BE2C (cell line): Measurements from ENCODE around the gene ZNRD2.

Source experiments
- DNase-seq: peaks from one replicate; pipeline ENCODE4 v3.0.0-alpha.2; 2020
- H3K27me3 ChIP-seq: fragments of 250-450 bp; sonication (Bioruptor Pico); 2 replicates; pipeline ENCODE4 v1.5.1; 2020; ENCODE audit warnings: mild to moderate bottlenecking
- H3K36me3 ChIP-seq: fragments of 250-450 bp; sonication (Bioruptor Pico); 2 replicates; pipeline ENCODE4 v1.5.1; 2020; ENCODE audit warnings: mild to moderate bottlenecking
- H3K4me1 ChIP-seq: fragments of 250-450 bp; sonication (Bioruptor Pico); 2 replicates; pipeline ENCODE4 v1.5.1; 2020
- H3K4me3 ChIP-seq: 2 replicates; pipeline ENCODE4 v1.5.1; 2011; ENCODE audit warnings: low read depth, low read length
- H3K9me3 ChIP-seq: fragments of 250-450 bp; sonication (Bioruptor Pico); 2 replicates; pipeline ENCODE4 v1.5.1; 2020
- TF ChIP-seq, protein P1 (sequence below): IDR thresholded peaks from 2 replicates; pipeline ENCODE4 v1.5.1; 2012; ENCODE audit warnings: mild to moderate bottlenecking, low read depth, low read length

Gene ZNRD2

DNA sequence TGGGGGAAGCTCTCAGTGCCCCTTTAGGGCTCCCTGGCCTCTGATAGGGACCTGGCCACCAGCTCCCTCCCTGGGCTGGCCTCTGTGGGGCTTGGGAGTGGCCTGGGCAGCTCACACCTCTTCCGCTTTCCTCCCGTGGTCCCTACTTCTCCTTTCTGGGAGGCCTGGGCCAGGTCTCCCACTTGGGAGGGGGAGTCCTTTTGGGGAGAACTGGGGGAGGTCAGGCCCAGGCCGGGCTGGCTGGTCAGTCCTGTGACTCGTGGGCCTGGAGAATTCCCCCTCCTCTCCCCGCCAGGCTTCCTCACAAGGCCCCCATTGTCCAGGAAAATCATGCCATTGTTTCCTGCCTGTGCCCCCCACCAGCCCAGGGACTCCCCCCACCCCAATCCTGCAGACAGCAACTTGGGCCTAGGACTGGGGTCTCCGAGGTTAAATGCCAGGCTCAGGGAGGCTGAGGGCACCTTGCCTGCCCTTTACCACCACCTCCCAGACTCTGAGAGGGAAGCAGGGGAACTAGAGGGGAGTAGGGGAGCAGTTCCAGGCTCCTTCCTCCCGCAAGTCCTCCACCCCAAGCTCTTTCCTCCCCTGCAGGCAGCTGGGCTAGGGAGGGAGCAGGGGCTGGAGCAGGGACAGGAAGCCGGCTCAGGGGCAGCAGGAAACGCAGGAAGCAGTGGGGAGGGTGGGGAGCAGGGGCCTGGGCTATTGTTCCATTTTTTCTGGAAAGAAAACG lies 40.9 kb downstream of the ZNRD2 start:
- no peak overlapping the region for H3K4me3 ChIP-seq
- no peak for DNase-seq

DNA sequence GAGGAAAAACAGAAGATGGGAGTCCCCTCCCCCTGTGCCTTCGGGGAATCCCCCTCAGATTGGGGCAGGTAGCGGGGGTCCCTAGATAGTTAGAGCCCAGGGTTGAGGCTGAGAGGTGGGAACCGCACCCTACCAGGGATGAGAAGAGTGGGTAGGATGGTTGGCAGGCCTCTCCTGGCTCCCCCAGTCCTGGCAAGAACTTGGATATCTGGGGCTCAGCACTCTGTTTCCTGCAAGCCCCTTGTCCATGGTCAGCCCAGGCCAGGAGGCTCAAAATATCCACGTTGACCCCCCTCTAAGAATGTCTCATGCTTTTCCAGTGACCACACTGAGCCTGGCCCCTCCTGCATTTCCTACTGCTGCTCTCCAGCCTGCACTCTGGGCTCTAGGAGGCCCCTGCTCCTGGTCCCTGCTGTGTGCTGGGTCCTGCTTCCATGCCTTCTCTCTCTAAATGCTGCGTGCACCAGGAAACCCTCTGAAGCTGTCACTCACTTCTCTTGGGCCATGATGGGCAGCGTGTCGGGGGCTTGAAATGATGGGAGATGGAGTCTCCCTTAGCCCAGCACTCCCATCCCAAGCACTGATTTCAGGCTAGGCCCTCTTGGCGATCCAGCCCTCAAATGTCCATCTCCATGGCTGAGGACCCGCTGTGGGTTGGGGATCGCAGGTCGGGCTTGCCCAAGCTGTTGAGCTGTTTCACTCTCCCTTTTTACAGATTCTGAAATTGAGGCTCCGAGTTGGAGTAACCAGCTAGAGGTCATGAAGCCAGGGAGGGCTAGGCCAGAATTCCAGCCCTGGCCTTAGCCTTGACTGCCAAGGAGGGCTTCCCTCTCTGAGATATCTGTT lies 41.7 kb downstream of the ZNRD2 start:
- DNase-seq: no peak
- H3K36me3 ChIP-seq: no peaks in the 10 kb centered on the region
- H3K27me3 ChIP-seq: no peaks in the 10 kb centered on the region
- no peaks in the 10 kb centered on the region for H3K9me3 ChIP-seq
- TF ChIP-seq, protein P1, sequence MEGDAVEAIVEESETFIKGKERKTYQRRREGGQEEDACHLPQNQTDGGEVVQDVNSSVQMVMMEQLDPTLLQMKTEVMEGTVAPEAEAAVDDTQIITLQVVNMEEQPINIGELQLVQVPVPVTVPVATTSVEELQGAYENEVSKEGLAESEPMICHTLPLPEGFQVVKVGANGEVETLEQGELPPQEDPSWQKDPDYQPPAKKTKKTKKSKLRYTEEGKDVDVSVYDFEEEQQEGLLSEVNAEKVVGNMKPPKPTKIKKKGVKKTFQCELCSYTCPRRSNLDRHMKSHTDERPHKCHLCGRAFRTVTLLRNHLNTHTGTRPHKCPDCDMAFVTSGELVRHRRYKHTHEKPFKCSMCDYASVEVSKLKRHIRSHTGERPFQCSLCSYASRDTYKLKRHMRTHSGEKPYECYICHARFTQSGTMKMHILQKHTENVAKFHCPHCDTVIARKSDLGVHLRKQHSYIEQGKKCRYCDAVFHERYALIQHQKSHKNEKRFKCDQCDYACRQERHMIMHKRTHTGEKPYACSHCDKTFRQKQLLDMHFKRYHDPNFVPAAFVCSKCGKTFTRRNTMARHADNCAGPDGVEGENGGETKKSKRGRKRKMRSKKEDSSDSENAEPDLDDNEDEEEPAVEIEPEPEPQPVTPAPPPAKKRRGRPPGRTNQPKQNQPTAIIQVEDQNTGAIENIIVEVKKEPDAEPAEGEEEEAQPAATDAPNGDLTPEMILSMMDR: no peak
- H3K4me1 ChIP-seq: no peaks in the 10 kb centered on the region
- no peak overlapping the region for H3K4me3 ChIP-seq

More for the DNA sequence above, 40.9 kb downstream of the ZNRD2 start:
- H3K36me3 ChIP-seq: no peaks in the 10 kb centered on the region
- no peaks in the 10 kb centered on the region for H3K9me3 ChIP-seq
- no peaks in the 10 kb centered on the region for H3K27me3 ChIP-seq
- H3K4me1 ChIP-seq: 0 out of 2 replicates have a peak, but pooled peaks cover 2% of the 10 kb centered on the region
- TF ChIP-seq, protein P1: no peak

DNA sequence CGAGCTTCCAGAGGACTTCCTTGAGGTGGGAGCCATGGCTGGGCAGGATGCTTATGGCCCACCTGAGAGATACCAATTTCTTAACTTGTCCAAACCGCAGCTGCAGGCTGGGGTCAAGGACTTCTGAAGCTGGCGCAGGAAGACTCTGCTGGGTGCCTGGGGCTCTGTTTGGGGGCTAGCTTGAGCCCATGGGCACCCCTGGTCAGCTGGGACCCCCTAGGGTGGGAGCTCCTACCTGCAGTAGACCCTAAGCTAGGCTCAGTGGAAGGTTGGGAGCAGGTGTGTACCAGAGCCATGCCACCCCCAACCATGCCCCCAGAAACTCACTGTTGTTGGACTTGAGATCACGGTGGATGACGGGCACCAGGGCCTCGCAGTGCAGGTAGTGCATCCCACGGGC lies 42.4 kb downstream of the ZNRD2 start:
- Histone ChIP-seq H3K9me3 (no peaks in the 10 kb centered on the region), H3K36me3 (no peaks in the 10 kb centered on the region), H3K27me3 (no peaks in the 10 kb centered on the region), H3K4me3 (no peak overlapping the region), H3K4me1 (no peaks in the 10 kb centered on the region)
- no peak for DNase-seq
- TF ChIP-seq, protein P1: no peak

DNA sequence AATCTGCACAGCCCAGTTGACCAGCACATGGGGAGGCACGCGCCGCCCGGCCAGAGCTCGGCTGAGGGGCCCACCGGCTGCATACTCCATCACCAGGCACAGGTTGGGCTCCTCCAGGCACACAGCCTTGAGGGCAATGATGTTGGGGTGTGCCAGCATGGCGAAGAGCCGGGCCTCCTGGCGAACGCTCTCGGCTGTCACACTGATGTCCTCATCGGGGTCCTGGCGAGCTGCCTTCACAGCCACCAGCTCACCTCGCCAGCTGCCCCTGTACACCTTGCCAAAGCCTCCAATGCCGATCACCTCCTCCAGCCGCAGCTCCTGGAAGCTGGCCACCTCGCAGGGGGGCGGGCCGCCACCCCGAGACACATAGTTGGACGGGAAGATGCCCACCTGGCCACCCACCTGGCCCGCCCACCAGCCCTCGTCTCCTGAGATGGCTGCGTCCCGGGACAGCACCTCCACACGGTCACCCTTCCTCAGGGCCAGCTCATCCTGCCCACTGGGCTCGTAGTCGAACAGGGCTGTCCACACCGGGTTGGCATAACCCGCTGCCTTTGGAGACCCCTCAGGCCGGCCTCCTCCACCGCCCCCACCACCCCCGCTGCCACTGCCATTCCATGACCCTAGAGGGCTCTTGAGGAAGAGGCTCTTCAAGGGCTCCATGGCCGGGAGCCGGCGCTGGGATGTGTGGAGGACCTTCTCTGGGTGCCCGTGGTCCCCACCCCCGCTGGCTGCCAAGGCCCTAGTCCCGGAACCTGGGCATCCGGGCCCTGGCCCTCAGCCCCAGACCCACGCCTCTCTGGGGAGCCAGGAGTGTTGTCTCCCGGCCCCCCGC lies 43.0 kb downstream of the ZNRD2 start:
- Histone ChIP-seq H3K9me3 (no peaks in the 10 kb centered on the region), H3K4me1 (no peaks in the 10 kb centered on the region), H3K36me3 (no peaks in the 10 kb centered on the region), H3K27me3 (no peaks in the 10 kb centered on the region), H3K4me3 (peak overlapping the region; percentile 77)
- no peak for DNase-seq
- TF ChIP-seq, protein P1: no peak

DNA sequence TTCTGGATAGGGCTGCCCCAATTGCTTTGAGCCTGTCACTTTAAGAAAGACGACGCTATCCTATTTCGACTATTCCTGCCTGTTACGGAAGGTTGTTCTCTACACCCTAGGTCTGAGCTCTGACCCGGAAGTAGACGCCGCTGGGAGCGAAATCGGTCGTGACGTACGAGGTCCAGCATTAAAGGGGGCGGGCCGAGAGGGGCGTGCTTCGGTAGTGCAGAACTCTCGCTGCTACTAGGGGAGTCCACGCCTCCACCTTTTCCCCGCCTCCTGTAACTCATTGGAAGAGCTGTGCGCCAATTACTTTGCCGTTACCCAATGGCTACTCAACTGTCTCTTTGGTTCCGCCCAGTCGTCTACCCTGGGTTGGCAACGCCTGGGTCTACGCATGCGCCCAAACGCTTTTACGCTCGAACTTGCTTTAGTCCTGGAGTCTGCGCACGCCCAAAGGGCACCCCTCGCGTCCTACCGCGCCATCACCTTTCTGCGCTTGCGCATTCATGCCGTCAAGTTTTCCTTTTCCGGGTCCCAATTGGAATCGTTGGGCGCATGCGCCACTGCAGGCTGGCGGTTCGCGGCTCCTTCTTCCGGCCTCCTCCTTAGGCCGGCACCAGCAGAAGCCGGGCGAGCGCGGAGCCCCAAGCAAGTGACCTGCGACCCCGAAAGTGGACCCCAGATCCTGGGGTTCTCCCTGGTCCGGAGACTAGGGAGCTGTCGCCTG lies 45.1 kb downstream of the ZNRD2 start, which contains the start of gene PCNX3:
Gene PCNX3, plus strand, starts transcription at position 548 of the 721 bp plus-strand sequence. CDS start 536 bp downstream, outside the sequence.
- peak; percentile 96 for DNase-seq
- Histone ChIP-seq H3K4me1 (no peaks in the 10 kb centered on the region), H3K36me3 (no peaks in the 10 kb centered on the region; the same call in 1 of the 2 replicates), H3K4me3 (peak within 1 kb of the TSS; percentile 77), H3K27me3 (no peaks in the 10 kb centered on the region), H3K9me3 (no peaks in the 10 kb centered on the region)
- TF ChIP-seq, protein P1: no peak
